NCI-H345 treated with DMSO at 0.1 percent for 48 hours (cell line): ENCODE results near the gene STS.
"Not testable (repeated sequence)": the region's sequence is repeated elsewhere in the genome, so short reads cannot be mapped to it uniquely, and the experiment has no call there.

Experiments
- DNase-seq: peaks from one replicate; lab custom pipeline; 2025; ENCODE audit not compliant: unreplicated experiment; lab: John Stamatoyannopoulos, UW

Gene STS

GRCh38 chrX:7178859-7179258 lies 31.3 kb downstream of the STS start:
- DNase-seq: not testable (repeated sequence)

- DNase-seq: no peak
Observed at GRCh38 chrX:7179446-7179845, 31.9 kb downstream of the STS start.

GRCh38 chrX:7184816-7185215 lies 37.3 kb downstream of the STS start:
- no peak for DNase-seq

- no peak for DNase-seq
Observed at GRCh38 chrX:7188672-7189071, 41.2 kb downstream of the STS start.

- DNase-seq: no peak
Observed at GRCh38 chrX:7190157-7190556, 42.6 kb downstream of the STS start.

GRCh38 chrX:7191681-7192110 lies 44.2 kb downstream of the STS start:
- DNase-seq: no peak

- DNase-seq: no peak
Observed at GRCh38 chrX:7192871-7193270, 45.4 kb downstream of the STS start.

- no peak for DNase-seq
Observed at GRCh38 chrX:7194606-7195005, 47.1 kb downstream of the STS start.
